ENCODE data around the gene UTP11.
A peak's percentile ranks its signal among the peaks of the same experiment; 100 is the strongest.

The UTP11 gene

DNA sequence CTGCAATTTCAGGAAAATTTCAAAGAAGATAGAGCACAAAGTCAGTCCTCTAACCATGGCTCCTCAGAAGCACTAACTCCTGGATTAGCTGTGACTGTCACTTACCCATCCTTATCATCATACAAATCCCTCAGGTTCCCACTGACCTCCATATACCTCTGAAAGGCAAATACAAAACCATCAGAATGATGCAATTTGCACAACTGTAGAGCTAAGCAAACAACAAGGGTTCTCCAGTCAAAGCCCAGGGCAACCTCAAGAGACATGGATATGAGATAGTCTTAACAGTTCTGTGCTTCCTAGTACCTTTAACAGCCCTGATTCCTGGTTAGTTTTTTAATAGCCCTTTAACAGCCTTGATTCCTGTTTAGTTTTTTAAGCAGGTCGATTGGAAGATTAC, 24.9 kb upstream of the UTP11 start:
- TF ChIP-seq, protein P1, sequence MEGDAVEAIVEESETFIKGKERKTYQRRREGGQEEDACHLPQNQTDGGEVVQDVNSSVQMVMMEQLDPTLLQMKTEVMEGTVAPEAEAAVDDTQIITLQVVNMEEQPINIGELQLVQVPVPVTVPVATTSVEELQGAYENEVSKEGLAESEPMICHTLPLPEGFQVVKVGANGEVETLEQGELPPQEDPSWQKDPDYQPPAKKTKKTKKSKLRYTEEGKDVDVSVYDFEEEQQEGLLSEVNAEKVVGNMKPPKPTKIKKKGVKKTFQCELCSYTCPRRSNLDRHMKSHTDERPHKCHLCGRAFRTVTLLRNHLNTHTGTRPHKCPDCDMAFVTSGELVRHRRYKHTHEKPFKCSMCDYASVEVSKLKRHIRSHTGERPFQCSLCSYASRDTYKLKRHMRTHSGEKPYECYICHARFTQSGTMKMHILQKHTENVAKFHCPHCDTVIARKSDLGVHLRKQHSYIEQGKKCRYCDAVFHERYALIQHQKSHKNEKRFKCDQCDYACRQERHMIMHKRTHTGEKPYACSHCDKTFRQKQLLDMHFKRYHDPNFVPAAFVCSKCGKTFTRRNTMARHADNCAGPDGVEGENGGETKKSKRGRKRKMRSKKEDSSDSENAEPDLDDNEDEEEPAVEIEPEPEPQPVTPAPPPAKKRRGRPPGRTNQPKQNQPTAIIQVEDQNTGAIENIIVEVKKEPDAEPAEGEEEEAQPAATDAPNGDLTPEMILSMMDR (IDR thresholded peaks at IDR 0.05; ENCODE audit: extremely low read depth, missing control alignments) = no peak
- DNase-seq (ENCODE audit: low spot score) = no peak

- TF ChIP-seq, protein P1 (IDR thresholded peaks at IDR 0.05; ENCODE audit: extremely low read depth, missing control alignments) = no peak
- DNase-seq (ENCODE audit: low spot score) = peak; percentile 36
Measured at GRCh38 chr1:37989361-37989930, 23.1 kb upstream of the UTP11 start.

GRCh38 chr1:37994886-37995566, 17.5 kb upstream of the UTP11 start:
- TF ChIP-seq, protein P1 (IDR thresholded peaks at IDR 0.05; ENCODE audit: extremely low read depth, missing control alignments) = no peak
- peak; percentile 34 for DNase-seq (ENCODE audit: low spot score)

DNA sequence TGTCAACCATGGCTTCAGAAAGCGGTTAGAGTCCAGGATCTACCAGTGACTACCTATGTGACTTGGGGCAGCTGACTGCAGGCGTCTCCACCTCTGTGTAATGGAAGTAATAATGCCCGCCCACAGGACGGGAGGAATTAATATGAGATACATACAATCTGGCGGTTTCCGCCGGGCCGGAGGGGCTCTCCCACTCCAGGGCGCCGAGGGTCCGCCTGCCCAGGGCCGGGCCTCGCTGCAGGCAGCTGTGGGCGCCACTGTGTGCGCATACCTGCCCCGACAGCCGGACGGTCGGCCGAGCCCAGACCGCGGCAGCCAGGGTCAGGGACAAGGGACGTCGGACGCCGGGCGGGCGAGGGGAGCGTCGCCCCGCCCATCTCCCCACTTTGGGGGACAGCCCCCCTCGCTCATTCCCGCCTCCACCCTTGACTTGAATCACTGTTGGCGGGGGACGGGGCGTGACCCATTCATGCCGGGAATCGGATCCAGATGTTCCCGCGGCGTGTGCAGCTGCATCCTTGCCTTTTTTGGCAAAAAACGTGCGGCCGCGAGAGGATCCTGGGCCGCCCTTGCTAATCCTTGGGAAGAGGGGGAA, 16.7 kb upstream of the UTP11 start:
- TF ChIP-seq, protein P1 (IDR thresholded peaks at IDR 0.05; ENCODE audit: extremely low read depth, missing control alignments) = no peak
- peak; percentile 57 for DNase-seq (ENCODE audit: low spot score)

GRCh38 chr1:37997256-37998088, 15.1 kb upstream of the UTP11 start:
- TF ChIP-seq, protein P1 (IDR thresholded peaks at IDR 0.05; ENCODE audit: extremely low read depth, missing control alignments) = no peak
- DNase-seq (ENCODE audit: low spot score) = no peak

DNA sequence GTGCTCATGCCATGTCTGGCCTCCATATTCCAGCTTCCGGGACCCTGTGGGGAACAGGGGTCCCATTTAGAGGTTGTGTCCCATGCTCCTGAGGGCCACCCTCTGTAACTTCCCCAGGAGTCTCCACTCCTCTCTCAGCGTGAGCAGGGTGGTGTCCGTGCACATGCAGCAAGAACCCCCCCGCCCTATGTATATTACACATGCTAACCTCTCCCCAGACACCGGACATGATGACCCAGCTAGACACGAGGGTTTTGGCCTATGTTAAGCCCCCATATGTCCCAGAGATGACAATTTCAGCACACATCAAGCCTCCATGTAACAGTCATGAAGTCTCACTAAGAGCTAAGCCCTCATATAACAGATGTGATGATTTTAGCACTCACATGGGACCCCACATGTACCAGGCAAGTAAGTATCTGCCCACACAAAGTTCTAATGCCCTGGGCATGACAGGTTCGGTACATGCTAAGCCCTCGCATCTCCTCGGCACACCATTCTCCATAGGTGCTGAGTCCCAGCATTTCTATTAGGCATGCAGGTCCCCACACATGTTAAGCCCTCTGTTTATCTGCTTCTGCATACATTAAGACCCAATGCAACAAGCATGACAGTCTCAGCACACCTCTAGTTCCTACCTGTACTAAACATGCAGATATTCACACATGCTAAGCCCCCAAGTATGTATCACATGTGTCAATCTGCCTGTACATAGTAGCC, 14.3 kb upstream of the UTP11 start:
- TF ChIP-seq, protein P1 (IDR thresholded peaks at IDR 0.05; ENCODE audit: extremely low read depth, missing control alignments) = no peak
- no peak for DNase-seq (ENCODE audit: low spot score)
